Ascending aorta (tissue), 2 donors: Measurements from ENCODE around the gene OR52B6. TPM values are rescaled to one million over a fixed set of nuclear protein-coding genes. Genes with fewer than 3 reads are reported as not detected.

ENCODE experiments used
- DNase-seq, 2 donors: peaks; one replicate each; pipeline ENCODE4 v3.0.0-alpha.2; 2019; ENCODE audit warnings: low spot score in 2 of 2
- H3K27ac ChIP-seq, 2 donors: fragments of 200-600 bp; sonication (generic); one replicate each; pipeline ENCODE4 v1.5.1; 2016 to 2017; ENCODE audit warnings: mild to moderate bottlenecking in 1 of 2
- H3K27me3 ChIP-seq: fragments of 200-600 bp; sonication (generic); one replicate; pipeline ENCODE4 v1.5.1; 2017
- H3K36me3 ChIP-seq, 2 donors: fragments of 200-600 bp; sonication (generic); one replicate each; pipeline ENCODE4 v1.5.1; 2016
- H3K4me1 ChIP-seq, 2 donors: fragments of 200-600 bp; sonication (generic); one replicate each; pipeline ENCODE4 v1.5.1; 2016 to 2017; ENCODE audit warnings: mild to moderate bottlenecking in 1 of 2
- H3K4me3 ChIP-seq, 2 donors: fragments of 200-600 bp; sonication (generic); one replicate each; pipeline ENCODE4 v1.5.1; 2016 to 2017; ENCODE audit warnings: mild to moderate bottlenecking in 1 of 2
- H3K9me3 ChIP-seq, 2 donors: fragments of 200-600 bp; sonication (generic); one replicate each; pipeline ENCODE4 v1.5.1; 2016
- CTCF ChIP-seq, 3 experiments: fragments of 200-600 bp in 2 of 3; fragments of 450-650 bp in 1 of 3; sonication (generic) in 2 of 3; IDR thresholded peaks; one replicate each; pipeline ENCODE4 v1.5.1; 2016 to 2019; ENCODE audit warnings: antibody characterized with exemption in 3 of 3, mild to moderate bottlenecking in 1 of 3, moderate library complexity in 1 of 3
- intact Hi-C: fragments of 100-400 bp; cut with DNase I; formaldehyde crosslinking; loops from one replicate; pipeline ENCODE4 v1.15.1; 2023
- total RNA-seq: library from RNA; depleted of rRNA; stranded (reverse); fragments of >200 nt; gene quantifications from one replicate; pipeline ENCODE4 v1.1.0, GENCODE V29; 2016

The OR52B6 gene
- total RNA-seq, 1 donor from 2014 or later, result not detected

GRCh38 chr11:5604896-5605295 is 24.2 kb downstream of the OR52B6 start:
- intact Hi-C loops, result no loop called here
- H3K4me1 ChIP-seq, result peaks cover 0 to 5% of the 10 kb centered on the region in 2 donors
- no peaks in the 10 kb centered on the region for H3K9me3 ChIP-seq
- H3K36me3 ChIP-seq, result peaks cover 0 to 4% of the 10 kb centered on the region in 2 donors
- no peak for TF ChIP-seq CTCF (IDR thresholded peaks at IDR 0.05)
- H3K27ac ChIP-seq, result no peak overlapping the region
- H3K4me3 ChIP-seq, result no peak overlapping the region
- no peaks in the 10 kb centered on the region for H3K27me3 ChIP-seq
- no peak for DNase-seq

GRCh38 chr11:5605849-5606248 is 25.2 kb downstream of the OR52B6 start:
- DNase-seq, result no peak
- no peak overlapping the region for H3K4me3 ChIP-seq
- no peaks in the 10 kb centered on the region for H3K27me3 ChIP-seq
- no peaks in the 10 kb centered on the region for H3K9me3 ChIP-seq
- peaks cover 0 to 4% of the 10 kb centered on the region in 2 donors for H3K36me3 ChIP-seq
- intact Hi-C loops, result no loop called here
- H3K4me1 ChIP-seq, result no peaks in the 10 kb centered on the region
- TF ChIP-seq CTCF (IDR thresholded peaks at IDR 0.05), result no peak
- H3K27ac ChIP-seq, result no peak overlapping the region

GRCh38 chr11:5608808-5609207 is 28.1 kb downstream of the OR52B6 start:
- Histone ChIP-seq H3K36me3 (peaks cover 0 to 4% of the 10 kb centered on the region in 2 donors), H3K27ac (no peak overlapping the region), H3K4me3 (no peak overlapping the region), H3K27me3 (no peaks in the 10 kb centered on the region), H3K9me3 (no peaks in the 10 kb centered on the region), H3K4me1 (no peaks in the 10 kb centered on the region)
- DNase-seq, result no peak
- TF ChIP-seq CTCF (IDR thresholded peaks at IDR 0.05), result no peak
- intact Hi-C loops, result no loop called here

GRCh38 chr11:5610446-5610845 is 29.8 kb downstream of the OR52B6 start:
- no peaks in the 10 kb centered on the region for H3K27me3 ChIP-seq
- intact Hi-C loops, result no loop called here
- H3K4me1 ChIP-seq, result no peaks in the 10 kb centered on the region
- no peaks in the 10 kb centered on the region for H3K36me3 ChIP-seq
- H3K9me3 ChIP-seq, result no peaks in the 10 kb centered on the region
- H3K4me3 ChIP-seq, result no peak overlapping the region
- DNase-seq, result no peak
- H3K27ac ChIP-seq, result no peak overlapping the region
- no peak for TF ChIP-seq CTCF (IDR thresholded peaks at IDR 0.05)

- H3K4me3 ChIP-seq, result no peak overlapping the region
- H3K27ac ChIP-seq, result no peak overlapping the region
- H3K27me3 ChIP-seq, result no peaks in the 10 kb centered on the region
- no peaks in the 10 kb centered on the region for H3K9me3 ChIP-seq
- intact Hi-C loops, result no loop called here
- TF ChIP-seq CTCF (IDR thresholded peaks at IDR 0.05), result no peak
- no peak for DNase-seq
- no peaks in the 10 kb centered on the region for H3K4me1 ChIP-seq
- no peaks in the 10 kb centered on the region for H3K36me3 ChIP-seq
Measured at GRCh38 chr11:5611627-5612026, 30.9 kb downstream of the OR52B6 start.

GRCh38 chr11:5618807-5619206 is 38.1 kb downstream of the OR52B6 start:
- Histone ChIP-seq H3K27ac (no peak overlapping the region), H3K4me3 (no peak overlapping the region), H3K4me1 (peaks cover 0 to 10% of the 10 kb centered on the region in 2 donors), H3K36me3 (no peaks in the 10 kb centered on the region), H3K9me3 (no peaks in the 10 kb centered on the region), H3K27me3 (no peaks in the 10 kb centered on the region)
- intact Hi-C loops, result no loop called here
- no peak for DNase-seq
- no peak for TF ChIP-seq CTCF (IDR thresholded peaks at IDR 0.05)
